Spleen (tissue), 7 donors: Measurements from ENCODE around the gene STAT5A.

Experiments
- CTCF ChIP-seq, 11 experiments: fragments of 200-600 bp in 7 of 11; fragments of 450-650 bp in 4 of 11; sonication (generic) in 4 of 11; IDR thresholded peaks in 8 of 11; conservative IDR thresholded peaks in 3 of 11; 1 replicate in 7 of 11; 2 replicates in 4 of 11; pipeline versions ENCODE4 v1.4.0 to v1.8.0; 2016 to 2021; ENCODE audit warnings: antibody characterized with exemption in 11 of 11, inconsistent platforms in 4 of 11, mild to moderate bottlenecking in 1 of 11
- POLR2A ChIP-seq, 3 donors: fragments of 450-650 bp; IDR thresholded peaks; one replicate each; pipeline ENCODE4 v1.5.1; 2017; ENCODE audit warnings: antibody characterized with exemption in 3 of 3, mild to moderate bottlenecking in 1 of 3
- POLR2AphosphoS5 ChIP-seq, 3 donors: sonication (generic); formaldehyde crosslinking; IDR thresholded peaks; one replicate each; pipeline ENCODE4 v1.5.1; 2017; ENCODE audit warnings: antibody characterized with exemption in 3 of 3
- donor health status: DM: no; HTN: no; CAD: no; lungs with moderate emphysema.
- donor health status: DM: no; HTN: no; CAD: no.
- donor health status: DM: no; HTN: no; CAD: no.

GRCh38 chr17:42270170-42270535, 18.1 kb upstream of the STAT5A start:
- TF ChIP-seq POLR2A (IDR thresholded peaks at IDR 0.05) (no peak), CTCF (IDR thresholded peaks at IDR 0.05 in 8 of 11, conservative IDR thresholded peaks at IDR 0.05 in 3 of 11) (no peak), POLR2AphosphoS5 (IDR thresholded peaks at IDR 0.05) (no peak)
